ENCODE results near the gene PALD1.

Gene PALD1

DNA sequence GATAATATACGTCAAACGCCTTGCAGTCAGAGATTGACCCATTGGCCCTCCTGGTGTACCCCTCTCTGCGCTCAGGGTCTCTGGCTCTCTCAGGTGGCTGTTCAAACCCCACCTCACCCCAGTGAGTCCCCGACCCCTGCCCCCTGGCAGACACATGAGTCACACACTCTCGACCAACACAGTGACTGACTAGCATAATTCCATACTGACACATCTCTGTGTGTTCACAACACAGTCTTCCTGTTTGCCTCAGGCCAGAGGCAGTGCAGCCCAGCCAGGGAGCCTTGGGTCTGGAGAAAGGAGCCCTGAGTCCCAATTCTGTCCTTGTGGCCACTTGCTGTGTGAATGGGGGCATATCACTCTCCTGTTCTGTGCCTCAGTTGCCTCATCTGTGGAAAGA is 40.1 kb downstream of the PALD1 start:
- no peak for DNase-seq (ENCODE audit: low spot score)
- TF ChIP-seq, protein P1, sequence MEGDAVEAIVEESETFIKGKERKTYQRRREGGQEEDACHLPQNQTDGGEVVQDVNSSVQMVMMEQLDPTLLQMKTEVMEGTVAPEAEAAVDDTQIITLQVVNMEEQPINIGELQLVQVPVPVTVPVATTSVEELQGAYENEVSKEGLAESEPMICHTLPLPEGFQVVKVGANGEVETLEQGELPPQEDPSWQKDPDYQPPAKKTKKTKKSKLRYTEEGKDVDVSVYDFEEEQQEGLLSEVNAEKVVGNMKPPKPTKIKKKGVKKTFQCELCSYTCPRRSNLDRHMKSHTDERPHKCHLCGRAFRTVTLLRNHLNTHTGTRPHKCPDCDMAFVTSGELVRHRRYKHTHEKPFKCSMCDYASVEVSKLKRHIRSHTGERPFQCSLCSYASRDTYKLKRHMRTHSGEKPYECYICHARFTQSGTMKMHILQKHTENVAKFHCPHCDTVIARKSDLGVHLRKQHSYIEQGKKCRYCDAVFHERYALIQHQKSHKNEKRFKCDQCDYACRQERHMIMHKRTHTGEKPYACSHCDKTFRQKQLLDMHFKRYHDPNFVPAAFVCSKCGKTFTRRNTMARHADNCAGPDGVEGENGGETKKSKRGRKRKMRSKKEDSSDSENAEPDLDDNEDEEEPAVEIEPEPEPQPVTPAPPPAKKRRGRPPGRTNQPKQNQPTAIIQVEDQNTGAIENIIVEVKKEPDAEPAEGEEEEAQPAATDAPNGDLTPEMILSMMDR (IDR thresholded peaks at IDR 0.05; ENCODE audit: extremely low read depth, insufficient read depth, missing control alignments): no peak
- in situ Hi-C loops (cut with MboI; ENCODE audit: low pct_unique_long_range_greater_than_20kb, low sequenced_read_pairs, unreplicated experiment): no loop called here

DNA sequence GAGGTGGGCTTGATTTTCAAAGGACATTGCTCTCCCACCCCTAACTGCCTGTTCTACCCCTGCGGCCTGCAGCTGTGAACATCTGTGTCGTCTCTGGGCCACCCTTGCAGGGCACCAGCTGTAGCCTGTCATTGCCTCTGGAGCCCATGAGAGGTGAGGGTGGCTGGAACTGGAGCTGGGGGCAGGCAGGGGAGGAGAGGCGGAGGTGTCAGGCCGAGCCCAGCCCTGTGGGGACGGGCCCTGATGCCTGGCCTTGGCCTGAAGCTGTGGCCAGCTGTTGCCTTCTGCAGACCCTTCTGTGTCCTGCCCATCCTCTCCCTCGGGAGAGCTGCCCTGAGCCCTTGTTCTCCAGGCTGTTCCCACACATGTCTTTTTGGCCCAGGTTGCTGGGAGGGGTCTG is 44.5 kb downstream of the PALD1 start:
- in situ Hi-C loops (cut with MboI; ENCODE audit: low pct_unique_long_range_greater_than_20kb, low sequenced_read_pairs, unreplicated experiment): no loop called here
- TF ChIP-seq, protein P1 (IDR thresholded peaks at IDR 0.05; ENCODE audit: extremely low read depth, insufficient read depth, missing control alignments): no peak

DNA sequence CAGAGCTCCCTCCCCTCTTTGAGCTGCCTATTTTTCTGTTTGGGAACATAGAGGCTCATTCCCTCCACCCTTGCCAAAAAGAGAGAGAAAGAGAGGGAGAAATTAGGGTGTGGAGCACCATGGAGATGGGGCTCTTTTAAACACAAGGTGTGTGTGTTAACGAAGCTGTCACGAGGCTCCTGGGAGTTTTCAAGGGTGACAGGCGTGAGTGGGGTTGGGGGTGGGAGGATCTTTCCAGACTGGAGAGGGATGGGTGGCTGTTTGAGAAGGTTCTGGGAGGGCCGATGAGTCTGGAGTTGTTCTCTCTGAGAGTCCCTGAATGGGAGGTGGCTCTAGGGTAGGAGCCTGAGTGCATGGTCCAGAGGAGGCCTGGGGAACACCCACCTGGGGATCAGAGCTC is 45.0 kb downstream of the PALD1 start:
- TF ChIP-seq, protein P1 (IDR thresholded peaks at IDR 0.05; ENCODE audit: extremely low read depth, insufficient read depth, missing control alignments): no peak
- in situ Hi-C loops (cut with MboI; ENCODE audit: low pct_unique_long_range_greater_than_20kb, low sequenced_read_pairs, unreplicated experiment): no loop called here

More for the DNA sequence above, 44.5 kb downstream of the PALD1 start:
- no peak for DNase-seq (ENCODE audit: low spot score)

DNA sequence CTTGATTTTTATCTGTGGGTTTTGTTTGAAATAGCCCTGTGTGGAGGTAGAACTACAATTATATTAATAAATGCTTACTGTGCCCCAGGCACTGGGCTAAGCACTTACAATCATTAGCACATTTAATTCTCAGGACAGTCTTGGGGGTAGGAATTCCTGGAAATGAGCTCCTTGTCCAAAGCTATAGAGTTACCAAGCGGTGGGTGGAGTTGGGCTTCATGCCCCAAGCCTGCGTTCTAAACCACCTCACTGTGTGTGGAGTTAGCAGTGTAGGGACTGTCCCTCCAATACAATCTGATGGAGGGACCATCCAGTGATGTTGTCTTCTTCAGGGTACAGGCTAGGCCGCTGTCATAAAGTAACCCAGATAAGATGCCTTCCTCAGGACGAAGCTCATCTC is 49.7 kb downstream of the PALD1 start:
- in situ Hi-C loops (cut with MboI; ENCODE audit: low pct_unique_long_range_greater_than_20kb, low sequenced_read_pairs, unreplicated experiment): no loop called here
- DNase-seq (ENCODE audit: low spot score): no peak
- TF ChIP-seq, protein P1 (IDR thresholded peaks at IDR 0.05; ENCODE audit: extremely low read depth, insufficient read depth, missing control alignments): no peak

More for the DNA sequence above, 45.0 kb downstream of the PALD1 start:
- no peak for DNase-seq (ENCODE audit: low spot score)

DNA sequence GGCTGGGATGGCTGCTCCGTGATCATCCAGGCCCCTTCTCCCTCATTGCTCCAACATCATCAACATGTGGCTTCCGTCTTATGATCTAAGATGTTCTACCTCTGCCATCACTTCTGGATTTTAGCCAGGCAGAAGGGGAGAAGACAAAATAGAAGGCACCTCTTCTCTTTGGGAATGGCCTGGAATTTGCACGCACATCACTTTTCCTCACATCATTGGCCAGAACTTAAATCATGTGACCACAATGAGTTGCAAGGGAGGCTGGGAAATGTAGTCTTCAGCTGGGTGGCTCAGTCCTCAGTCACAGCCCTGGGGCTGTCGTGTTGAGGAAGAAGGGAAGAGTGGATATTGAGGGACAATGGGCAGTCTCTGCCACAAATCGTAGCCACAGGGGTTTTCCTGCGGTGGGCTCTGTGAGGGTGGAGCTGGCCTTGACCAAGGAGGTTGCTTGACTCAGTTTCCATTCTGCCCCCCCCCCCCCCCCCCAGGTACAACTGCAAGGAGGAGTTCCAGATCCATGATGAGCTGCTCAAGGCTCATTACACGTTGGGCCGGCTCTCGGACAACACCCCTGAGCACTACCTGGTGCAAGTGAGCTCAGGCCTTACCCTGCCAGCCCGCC is 50.3 kb downstream of the PALD1 start:
- peak; percentile 55 for DNase-seq (ENCODE audit: low spot score)
- in situ Hi-C loops (cut with MboI; ENCODE audit: low pct_unique_long_range_greater_than_20kb, low sequenced_read_pairs, unreplicated experiment): no loop called here
- TF ChIP-seq, protein P1 (IDR thresholded peaks at IDR 0.05; ENCODE audit: extremely low read depth, insufficient read depth, missing control alignments): no peak

DNA sequence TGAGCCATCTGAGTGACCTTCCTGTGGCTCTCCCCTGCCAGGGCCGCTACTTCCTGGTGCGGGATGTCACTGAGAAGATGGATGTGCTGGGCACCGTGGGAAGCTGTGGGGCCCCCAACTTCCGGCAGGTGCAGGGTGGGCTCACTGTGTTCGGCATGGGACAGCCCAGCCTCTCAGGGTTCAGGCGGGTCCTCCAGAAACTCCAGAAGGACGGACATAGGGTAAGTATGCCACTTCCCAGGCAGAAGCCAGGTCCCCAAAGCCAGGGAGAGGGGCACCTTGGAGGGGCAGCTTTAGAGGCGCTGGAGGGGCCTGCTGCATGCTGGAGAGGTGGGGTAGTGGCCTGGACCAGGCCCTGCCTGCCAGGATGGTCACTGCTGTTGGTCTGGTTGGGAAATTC is 51.3 kb downstream of the PALD1 start:
- in situ Hi-C loops (cut with MboI; ENCODE audit: low pct_unique_long_range_greater_than_20kb, low sequenced_read_pairs, unreplicated experiment): no loop called here
- TF ChIP-seq, protein P1 (IDR thresholded peaks at IDR 0.05; ENCODE audit: extremely low read depth, insufficient read depth, missing control alignments): no peak
- DNase-seq (ENCODE audit: low spot score): no peak

Measured in GM13977 (cell line).